Dendritic cell treated with granulocyte-macrophage colony-stimulating factor and Interleukin-4, amounts not matched to agents 40 ng/mL and 50 ng/mL, for 4 days (primary cell): Measurements from ENCODE around the gene FAM124A.

Experiments used
- H3K27ac Mint-ChIP-seq: one replicate; pipeline ENCODE4 v1.8.0; 2022; ENCODE audit warnings: mild to moderate bottlenecking, mixed read lengths
- H3K27me3 Mint-ChIP-seq: one replicate; pipeline ENCODE4 v1.8.0; 2022; ENCODE audit warnings: mild to moderate bottlenecking, mixed read lengths
- H3K36me3 Mint-ChIP-seq: one replicate; pipeline ENCODE4 v1.8.0; 2022; ENCODE audit warnings: low read depth, mixed read lengths
- H3K4me1 Mint-ChIP-seq: one replicate; pipeline ENCODE4 v1.8.0; 2022; ENCODE audit warnings: low read depth, mixed read lengths
- H3K4me3 Mint-ChIP-seq: one replicate; pipeline ENCODE4 v1.8.0; 2022; ENCODE audit warnings: mild to moderate bottlenecking, moderate library complexity, mixed read lengths
- H3K9me3 Mint-ChIP-seq: one replicate; pipeline ENCODE4 v1.8.0; 2022; ENCODE audit warnings: mixed read lengths
- intact Hi-C: fragments of 100-400 bp; cut with micrococcal nuclease; formaldehyde crosslinking; loops from one replicate; pipeline ENCODE4 v1.15.0; 2022

The FAM124A gene

GRCh38 chr13:51241720-51242119 lies 19.5 kb downstream of the FAM124A start:
- Mint-ChIP-seq H3K27ac (no peak overlapping the region), H3K4me3 (no peak overlapping the region), H3K9me3 (no peaks in the 10 kb centered on the region), H3K27me3 (no peaks in the 10 kb centered on the region), H3K4me1 (peaks cover 28% of the 10 kb centered on the region), H3K36me3 (no peaks in the 10 kb centered on the region)
- intact Hi-C loops, result no loop called here

GRCh38 chr13:51243227-51243626 lies 21.0 kb downstream of the FAM124A start:
- Mint-ChIP-seq H3K27me3 (no peaks in the 10 kb centered on the region), H3K9me3 (no peaks in the 10 kb centered on the region), H3K27ac (no peak overlapping the region), H3K4me1 (peaks cover 28% of the 10 kb centered on the region), H3K36me3 (no peaks in the 10 kb centered on the region), H3K4me3 (no peak overlapping the region)
- intact Hi-C loops, result no loop called here

- no peak overlapping the region for H3K27ac Mint-ChIP-seq
- H3K4me3 Mint-ChIP-seq, result no peak overlapping the region
- intact Hi-C loops, result no loop called here
- no peaks in the 10 kb centered on the region for H3K36me3 Mint-ChIP-seq
- H3K27me3 Mint-ChIP-seq, result no peaks in the 10 kb centered on the region
- H3K4me1 Mint-ChIP-seq, result peaks cover 28% of the 10 kb centered on the region
- no peaks in the 10 kb centered on the region for H3K9me3 Mint-ChIP-seq
These were observed 21.6 kb downstream of the FAM124A start for GRCh38 chr13:51243832-51244231.

GRCh38 chr13:51244637-51245405 lies 22.6 kb downstream of the FAM124A start:
- H3K27me3 Mint-ChIP-seq, result no peaks in the 10 kb centered on the region
- H3K4me1 Mint-ChIP-seq, result peaks cover 28% of the 10 kb centered on the region
- no peaks in the 10 kb centered on the region for H3K9me3 Mint-ChIP-seq
- H3K36me3 Mint-ChIP-seq, result no peaks in the 10 kb centered on the region
- no peak overlapping the region for H3K4me3 Mint-ChIP-seq
- H3K27ac Mint-ChIP-seq, result no peak overlapping the region
- intact Hi-C loops, result no loop called here

- H3K4me1 Mint-ChIP-seq, result peaks cover 21% of the 10 kb centered on the region
- no peaks in the 10 kb centered on the region for H3K36me3 Mint-ChIP-seq
- no peaks in the 10 kb centered on the region for H3K9me3 Mint-ChIP-seq
- H3K4me3 Mint-ChIP-seq, result no peak overlapping the region
- no peaks in the 10 kb centered on the region for H3K27me3 Mint-ChIP-seq
- intact Hi-C loops, result no loop called here
- H3K27ac Mint-ChIP-seq, result no peak overlapping the region
These were observed 23.4 kb downstream of the FAM124A start for GRCh38 chr13:51245583-51245982.

- H3K36me3 Mint-ChIP-seq, result no peaks in the 10 kb centered on the region
- H3K27ac Mint-ChIP-seq, result no peak overlapping the region
- peaks cover 16% of the 10 kb centered on the region for H3K4me1 Mint-ChIP-seq
- H3K4me3 Mint-ChIP-seq, result no peak overlapping the region
- no peaks in the 10 kb centered on the region for H3K9me3 Mint-ChIP-seq
- intact Hi-C loops, result no loop called here
- H3K27me3 Mint-ChIP-seq, result no peaks in the 10 kb centered on the region
These were observed 23.8 kb downstream of the FAM124A start for GRCh38 chr13:51246025-51246417.

- H3K4me3 Mint-ChIP-seq, result no peak overlapping the region
- intact Hi-C loops, result no loop called here
- no peaks in the 10 kb centered on the region for H3K27me3 Mint-ChIP-seq
- H3K36me3 Mint-ChIP-seq, result no peaks in the 10 kb centered on the region
- H3K9me3 Mint-ChIP-seq, result no peaks in the 10 kb centered on the region
- peaks cover 10% of the 10 kb centered on the region for H3K4me1 Mint-ChIP-seq
- H3K27ac Mint-ChIP-seq, result no peak overlapping the region
These were observed 24.4 kb downstream of the FAM124A start for GRCh38 chr13:51246418-51247277.

- H3K27me3 Mint-ChIP-seq, result no peaks in the 10 kb centered on the region
- H3K27ac Mint-ChIP-seq, result no peak overlapping the region
- peaks cover 17% of the 10 kb centered on the region for H3K4me1 Mint-ChIP-seq
- no peaks in the 10 kb centered on the region for H3K36me3 Mint-ChIP-seq
- no peaks in the 10 kb centered on the region for H3K9me3 Mint-ChIP-seq
- no peak overlapping the region for H3K4me3 Mint-ChIP-seq
- intact Hi-C loops, result no loop called here
These were observed 27.1 kb downstream of the FAM124A start for GRCh38 chr13:51249255-51249654.

GRCh38 chr13:51249770-51250741 lies 27.9 kb downstream of the FAM124A start:
- Mint-ChIP-seq H3K9me3 (no peaks in the 10 kb centered on the region), H3K4me3 (no peak overlapping the region), H3K27me3 (no peaks in the 10 kb centered on the region), H3K36me3 (no peaks in the 10 kb centered on the region), H3K27ac (no peak overlapping the region), H3K4me1 (peaks cover 19% of the 10 kb centered on the region)
- intact Hi-C loops, result no loop called here

- H3K36me3 Mint-ChIP-seq, result no peaks in the 10 kb centered on the region
- H3K4me1 Mint-ChIP-seq, result peaks cover 19% of the 10 kb centered on the region
- no peaks in the 10 kb centered on the region for H3K9me3 Mint-ChIP-seq
- intact Hi-C loops, result no loop called here
- H3K27ac Mint-ChIP-seq, result no peak overlapping the region
- H3K27me3 Mint-ChIP-seq, result no peaks in the 10 kb centered on the region
- H3K4me3 Mint-ChIP-seq, result no peak overlapping the region
These were observed 29.3 kb downstream of the FAM124A start for GRCh38 chr13:51251480-51251879.

GRCh38 chr13:51252954-51253532 lies 30.8 kb downstream of the FAM124A start:
- Mint-ChIP-seq H3K36me3 (no peaks in the 10 kb centered on the region), H3K27me3 (no peaks in the 10 kb centered on the region), H3K9me3 (peaks cover 4% of the 10 kb centered on the region), H3K27ac (no peak overlapping the region), H3K4me1 (peaks cover 28% of the 10 kb centered on the region), H3K4me3 (no peak overlapping the region)
- intact Hi-C loops, result no loop called here

GRCh38 chr13:51255556-51255955 lies 33.4 kb downstream of the FAM124A start:
- intact Hi-C loops, result no loop called here
- peaks cover 7% of the 10 kb centered on the region for H3K9me3 Mint-ChIP-seq
- peaks cover 42% of the 10 kb centered on the region for H3K4me1 Mint-ChIP-seq
- no peaks in the 10 kb centered on the region for H3K27me3 Mint-ChIP-seq
- no peak overlapping the region for H3K4me3 Mint-ChIP-seq
- H3K27ac Mint-ChIP-seq, result no peak overlapping the region
- H3K36me3 Mint-ChIP-seq, result no peaks in the 10 kb centered on the region

- Mint-ChIP-seq H3K27ac (no peak overlapping the region), H3K4me3 (no peak overlapping the region), H3K9me3 (peaks cover 7% of the 10 kb centered on the region), H3K4me1 (peaks cover 42% of the 10 kb centered on the region), H3K27me3 (no peaks in the 10 kb centered on the region), H3K36me3 (no peaks in the 10 kb centered on the region)
- intact Hi-C loops, result no loop called here
These were observed 35.0 kb downstream of the FAM124A start for GRCh38 chr13:51257187-51257586.
